Liver (tissue), 9 donors: Measurements from ENCODE around the gene YBX2. TPM values are rescaled to one million over a fixed set of nuclear protein-coding genes. Genes with fewer than 3 reads are reported as not detected.
A peak's percentile ranks its signal among the peaks of the same experiment; 100 is the strongest.

Experiments used
- DNase-seq: peaks from one replicate; pipeline ENCODE4 v3.0.0-alpha.2; 2017; ENCODE audit warnings: low spot score
- H3K27ac ChIP-seq, 2 donors: one replicate each; pipeline ENCODE4 v1.7.0; 2013; ENCODE audit warnings: inconsistent platforms in 2 of 2, low read length in 2 of 2, control low read depth in 1 of 2, low read depth in 1 of 2, mild to moderate bottlenecking in 1 of 2
- H3K27me3 ChIP-seq, 4 donors: one replicate each; pipeline versions ENCODE4 v1.6.1 to v1.7.0; 2013; ENCODE audit warnings: low read length in 3 of 4, inconsistent platforms in 1 of 4, mild to moderate bottlenecking in 1 of 4, moderate library complexity in 1 of 4; ENCODE audit not compliant: control insufficient read depth in 4 of 4, insufficient read depth in 4 of 4
- H3K36me3 ChIP-seq, 4 donors: one replicate each; pipeline versions ENCODE4 v1.6.1 to v1.7.0; 2013; ENCODE audit warnings: low read length in 3 of 4, mild to moderate bottlenecking in 3 of 4, low read depth in 1 of 4, moderate library complexity in 1 of 4; ENCODE audit not compliant: control insufficient read depth in 4 of 4, insufficient read depth in 3 of 4
- H3K4me1 ChIP-seq, 4 donors: one replicate each; pipeline versions ENCODE4 v1.6.1 to v1.7.0; 2013; ENCODE audit warnings: low read length in 3 of 4, mild to moderate bottlenecking in 3 of 4, moderate library complexity in 1 of 4; ENCODE audit not compliant: control insufficient read depth in 4 of 4, insufficient read depth in 4 of 4
- H3K4me3 ChIP-seq, 3 donors: one replicate each; pipeline versions ENCODE4 v1.6.1 to v1.7.0; 2013; ENCODE audit warnings: low read length in 3 of 3, control low read depth in 1 of 3, low read depth in 1 of 3, mild to moderate bottlenecking in 1 of 3
- H3K9ac ChIP-seq, 2 donors: one replicate each; pipeline ENCODE4 v1.7.0; 2013; ENCODE audit warnings: low read length in 2 of 2, mild to moderate bottlenecking in 2 of 2, moderate library complexity in 2 of 2, control low read depth in 1 of 2, low read depth in 1 of 2
- H3K9me3 ChIP-seq, 4 donors: one replicate each; pipeline versions ENCODE4 v1.6.1 to v1.7.0; 2013; ENCODE audit warnings: low read length in 3 of 4; ENCODE audit not compliant: control insufficient read depth in 4 of 4
- EGR1 ChIP-seq, 2 donors: IDR thresholded peaks; 2 replicates each; pipeline ENCODE4 v1.6.1; 2016 to 2018; ENCODE audit warnings: antibody characterized with exemption in 2 of 2, low read depth in 2 of 2
- FOXA1 ChIP-seq: IDR thresholded peaks from 2 replicates; pipeline ENCODE4 v1.6.1; 2016; ENCODE audit warnings: antibody characterized with exemption
- FOXA2 ChIP-seq: IDR thresholded peaks from 2 replicates; pipeline ENCODE4 v1.6.1; 2016; ENCODE audit warnings: antibody characterized with exemption
- GABPA ChIP-seq, 2 donors: IDR thresholded peaks in 1 of 2; conservative IDR thresholded peaks in 1 of 2; 2 replicates each; pipeline ENCODE4 v1.6.1; 2016; ENCODE audit warnings: antibody characterized with exemption in 2 of 2, mild to moderate bottlenecking in 1 of 2, moderate library complexity in 1 of 2
- HNF4A ChIP-seq, 2 donors: conservative IDR thresholded peaks; 2 replicates each; pipeline ENCODE4 v1.6.1; 2016; ENCODE audit warnings: antibody characterized with exemption in 2 of 2, mild to moderate bottlenecking in 2 of 2
- JUND ChIP-seq, 2 donors: IDR thresholded peaks; 2 replicates each; pipeline ENCODE4 v1.6.1; 2016; ENCODE audit warnings: antibody characterized with exemption in 2 of 2
- NR2F2 ChIP-seq: IDR thresholded peaks from 2 replicates; pipeline ENCODE4 v1.6.1; 2016; ENCODE audit warnings: antibody characterized with exemption
- RAD21 ChIP-seq, 2 donors: IDR thresholded peaks; 2 replicates each; pipeline ENCODE4 v1.6.1; 2016; ENCODE audit warnings: antibody characterized with exemption in 2 of 2, mild to moderate bottlenecking in 2 of 2
- SP1 ChIP-seq: IDR thresholded peaks from 2 replicates; pipeline ENCODE4 v1.6.1; 2018; ENCODE audit warnings: antibody characterized with exemption, mild to moderate bottlenecking
- TAF1 ChIP-seq: conservative IDR thresholded peaks from 2 replicates; pipeline ENCODE4 v1.6.1; 2016; ENCODE audit warnings: antibody characterized with exemption, mild to moderate bottlenecking
- YY1 ChIP-seq: IDR thresholded peaks from 2 replicates; pipeline ENCODE4 v1.6.1; 2016; ENCODE audit warnings: antibody characterized with exemption, mild to moderate bottlenecking
- WGBS: extraction: QIAGEN DNeasy Blood & Tissue Kit; methylation state at CpG from one replicate; pipeline ENCODE4 v1.1.7; 2013; 5-methylcytosine and 5-hydroxymethylcytosine counted together
- polyA plus RNA-seq, 2 donors: library from polyadenylated mRNA; stranded (reverse) in 1 of 2; unstranded in 1 of 2; fragments of 200-250 nt in 1 of 2; fragments of >200 nt in 1 of 2; fragmentation: Nextera tagmentation in 1 of 2; extraction: Ambion mirVana in 1 of 2; gene quantifications; one replicate each; pipeline versions ENCODE4 v1.2.1 to v1.2.3, GENCODE V29; 2013 to 2015
- total RNA-seq, 2 donors: library from RNA; depleted of rRNA; stranded (reverse); fragments of >200 nt; gene quantifications; one replicate each; pipeline ENCODE4 v1.2.3, GENCODE V29; 2014
- TF ChIP-seq, protein P1 (sequence below): IDR thresholded peaks from 2 replicates; pipeline ENCODE4 v1.6.1; 2016; ENCODE audit warnings: antibody characterized with exemption
- TF ChIP-seq, protein P2 (sequence below): IDR thresholded peaks from 2 replicates; pipeline ENCODE4 v1.6.1; 2016; ENCODE audit warnings: antibody characterized with exemption, mild to moderate bottlenecking
- TF ChIP-seq, protein P3 (sequence below): IDR thresholded peaks from 2 replicates; pipeline ENCODE4 v1.6.1; 2016; ENCODE audit warnings: antibody characterized with exemption
- TF ChIP-seq, protein P4 (sequence below): IDR thresholded peaks from 2 replicates; pipeline ENCODE4 v1.6.1; 2016; ENCODE audit warnings: antibody characterized with exemption
- TF ChIP-seq, protein P5 (sequence below): fragments of 150-350 bp; IDR thresholded peaks from 2 replicates; pipeline ENCODE4 v1.5.1; 2017; ENCODE audit warnings: improper control_type of control experiment, low read depth, low read length; ENCODE audit not compliant: missing input control
- donor health status: healthy.
- donor health status: healthy.
- donor health status: healthy.
- donor health status: healthy.
- donor health status: healthy.

Gene YBX2
- total and polyA plus RNA-seq, 4 donors, result 0.33 to 0.75 (median 0.57) TPM

DNA sequence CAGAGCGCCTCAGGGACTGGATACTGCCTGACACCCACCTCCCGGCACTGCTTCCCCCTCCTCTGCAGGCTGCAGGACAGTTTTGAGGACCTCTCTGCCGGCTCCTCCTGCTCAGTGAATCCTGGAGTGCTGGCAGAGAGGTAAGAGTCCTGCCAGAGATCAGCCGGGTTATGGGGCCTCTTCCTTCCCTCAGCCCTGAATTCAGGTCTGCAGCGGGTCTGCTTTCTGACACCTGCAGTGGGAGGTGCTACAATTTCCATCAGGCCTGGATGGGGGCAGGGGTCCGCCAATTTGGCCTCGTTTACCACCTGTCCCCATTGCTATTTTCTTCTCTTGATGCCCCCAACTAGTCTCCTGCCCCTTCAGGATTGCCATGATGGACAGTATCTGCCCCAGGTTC, 37.7 kb upstream of the YBX2 start:
- TF ChIP-seq NR2F2 (no peak), JUND (IDR thresholded peaks at IDR 0.05) (no peak), TAF1 (no peak), YY1 (no peak), GABPA (IDR thresholded peaks at IDR 0.05 in 1 of 2, conservative IDR thresholded peaks at IDR 0.05 in 1 of 2) (no peak), HNF4A (conservative IDR thresholded peaks at IDR 0.05) (no peak), FOXA1 (no peak), RAD21 (IDR thresholded peaks at IDR 0.05) (no peak), SP1 (no peak), FOXA2 (no peak), EGR1 (IDR thresholded peaks at IDR 0.05; ENCODE audit: low read depth in 2 of 2) (no peak)
- TF ChIP-seq, protein P1, sequence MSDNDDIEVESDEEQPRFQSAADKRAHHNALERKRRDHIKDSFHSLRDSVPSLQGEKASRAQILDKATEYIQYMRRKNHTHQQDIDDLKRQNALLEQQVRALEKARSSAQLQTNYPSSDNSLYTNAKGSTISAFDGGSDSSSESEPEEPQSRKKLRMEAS, result no peak
- TF ChIP-seq, protein P2, sequence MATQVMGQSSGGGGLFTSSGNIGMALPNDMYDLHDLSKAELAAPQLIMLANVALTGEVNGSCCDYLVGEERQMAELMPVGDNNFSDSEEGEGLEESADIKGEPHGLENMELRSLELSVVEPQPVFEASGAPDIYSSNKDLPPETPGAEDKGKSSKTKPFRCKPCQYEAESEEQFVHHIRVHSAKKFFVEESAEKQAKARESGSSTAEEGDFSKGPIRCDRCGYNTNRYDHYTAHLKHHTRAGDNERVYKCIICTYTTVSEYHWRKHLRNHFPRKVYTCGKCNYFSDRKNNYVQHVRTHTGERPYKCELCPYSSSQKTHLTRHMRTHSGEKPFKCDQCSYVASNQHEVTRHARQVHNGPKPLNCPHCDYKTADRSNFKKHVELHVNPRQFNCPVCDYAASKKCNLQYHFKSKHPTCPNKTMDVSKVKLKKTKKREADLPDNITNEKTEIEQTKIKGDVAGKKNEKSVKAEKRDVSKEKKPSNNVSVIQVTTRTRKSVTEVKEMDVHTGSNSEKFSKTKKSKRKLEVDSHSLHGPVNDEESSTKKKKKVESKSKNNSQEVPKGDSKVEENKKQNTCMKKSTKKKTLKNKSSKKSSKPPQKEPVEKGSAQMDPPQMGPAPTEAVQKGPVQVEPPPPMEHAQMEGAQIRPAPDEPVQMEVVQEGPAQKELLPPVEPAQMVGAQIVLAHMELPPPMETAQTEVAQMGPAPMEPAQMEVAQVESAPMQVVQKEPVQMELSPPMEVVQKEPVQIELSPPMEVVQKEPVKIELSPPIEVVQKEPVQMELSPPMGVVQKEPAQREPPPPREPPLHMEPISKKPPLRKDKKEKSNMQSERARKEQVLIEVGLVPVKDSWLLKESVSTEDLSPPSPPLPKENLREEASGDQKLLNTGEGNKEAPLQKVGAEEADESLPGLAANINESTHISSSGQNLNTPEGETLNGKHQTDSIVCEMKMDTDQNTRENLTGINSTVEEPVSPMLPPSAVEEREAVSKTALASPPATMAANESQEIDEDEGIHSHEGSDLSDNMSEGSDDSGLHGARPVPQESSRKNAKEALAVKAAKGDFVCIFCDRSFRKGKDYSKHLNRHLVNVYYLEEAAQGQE, result no peak
- TF ChIP-seq, protein P3, sequence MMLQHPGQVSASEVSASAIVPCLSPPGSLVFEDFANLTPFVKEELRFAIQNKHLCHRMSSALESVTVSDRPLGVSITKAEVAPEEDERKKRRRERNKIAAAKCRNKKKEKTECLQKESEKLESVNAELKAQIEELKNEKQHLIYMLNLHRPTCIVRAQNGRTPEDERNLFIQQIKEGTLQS, result no peak
- TF ChIP-seq, protein P4, sequence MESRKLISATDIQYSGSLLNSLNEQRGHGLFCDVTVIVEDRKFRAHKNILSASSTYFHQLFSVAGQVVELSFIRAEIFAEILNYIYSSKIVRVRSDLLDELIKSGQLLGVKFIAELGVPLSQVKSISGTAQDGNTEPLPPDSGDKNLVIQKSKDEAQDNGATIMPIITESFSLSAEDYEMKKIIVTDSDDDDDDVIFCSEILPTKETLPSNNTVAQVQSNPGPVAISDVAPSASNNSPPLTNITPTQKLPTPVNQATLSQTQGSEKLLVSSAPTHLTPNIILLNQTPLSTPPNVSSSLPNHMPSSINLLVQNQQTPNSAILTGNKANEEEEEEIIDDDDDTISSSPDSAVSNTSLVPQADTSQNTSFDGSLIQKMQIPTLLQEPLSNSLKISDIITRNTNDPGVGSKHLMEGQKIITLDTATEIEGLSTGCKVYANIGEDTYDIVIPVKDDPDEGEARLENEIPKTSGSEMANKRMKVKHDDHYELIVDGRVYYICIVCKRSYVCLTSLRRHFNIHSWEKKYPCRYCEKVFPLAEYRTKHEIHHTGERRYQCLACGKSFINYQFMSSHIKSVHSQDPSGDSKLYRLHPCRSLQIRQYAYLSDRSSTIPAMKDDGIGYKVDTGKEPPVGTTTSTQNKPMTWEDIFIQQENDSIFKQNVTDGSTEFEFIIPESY, result no peak
- TF ChIP-seq, protein P5, sequence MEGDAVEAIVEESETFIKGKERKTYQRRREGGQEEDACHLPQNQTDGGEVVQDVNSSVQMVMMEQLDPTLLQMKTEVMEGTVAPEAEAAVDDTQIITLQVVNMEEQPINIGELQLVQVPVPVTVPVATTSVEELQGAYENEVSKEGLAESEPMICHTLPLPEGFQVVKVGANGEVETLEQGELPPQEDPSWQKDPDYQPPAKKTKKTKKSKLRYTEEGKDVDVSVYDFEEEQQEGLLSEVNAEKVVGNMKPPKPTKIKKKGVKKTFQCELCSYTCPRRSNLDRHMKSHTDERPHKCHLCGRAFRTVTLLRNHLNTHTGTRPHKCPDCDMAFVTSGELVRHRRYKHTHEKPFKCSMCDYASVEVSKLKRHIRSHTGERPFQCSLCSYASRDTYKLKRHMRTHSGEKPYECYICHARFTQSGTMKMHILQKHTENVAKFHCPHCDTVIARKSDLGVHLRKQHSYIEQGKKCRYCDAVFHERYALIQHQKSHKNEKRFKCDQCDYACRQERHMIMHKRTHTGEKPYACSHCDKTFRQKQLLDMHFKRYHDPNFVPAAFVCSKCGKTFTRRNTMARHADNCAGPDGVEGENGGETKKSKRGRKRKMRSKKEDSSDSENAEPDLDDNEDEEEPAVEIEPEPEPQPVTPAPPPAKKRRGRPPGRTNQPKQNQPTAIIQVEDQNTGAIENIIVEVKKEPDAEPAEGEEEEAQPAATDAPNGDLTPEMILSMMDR, result no peak
- no peak for DNase-seq
- Histone ChIP-seq H3K4me3 (no peak overlapping the region), H3K36me3 (peaks cover 0 to under 1% (median 0%) of the 10 kb centered on the region in 4 donors), H3K9me3 (no peaks in the 10 kb centered on the region), H3K9ac (no peak overlapping the region), H3K4me1 (peaks cover 8 to 22% (median 15%) of the 10 kb centered on the region in 4 donors), H3K27ac (no peak overlapping the region), H3K27me3 (no peaks in the 10 kb centered on the region)
- WGBS, result 51% methylated on average over 7 of the region's 7 CpGs

DNA sequence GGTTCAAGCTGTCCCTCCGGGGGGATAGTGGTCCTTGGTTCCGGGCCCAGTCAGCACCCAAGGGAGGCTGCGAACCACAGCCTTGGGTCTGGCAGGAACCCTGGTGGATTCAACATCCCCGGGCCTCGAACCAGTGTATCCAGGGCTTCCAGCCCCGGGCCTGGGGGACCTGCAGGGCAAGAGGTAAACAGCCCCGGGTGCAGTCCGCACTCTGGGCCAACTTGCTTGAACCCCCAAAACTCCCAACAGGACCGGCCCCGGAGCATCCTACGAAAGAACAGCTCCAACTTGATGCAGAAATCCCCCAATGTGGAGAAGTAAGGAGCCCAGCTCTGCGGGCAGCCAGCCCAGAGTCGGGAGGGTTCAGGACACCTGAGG, 36.2 kb upstream of the YBX2 start:
- Histone ChIP-seq H3K9me3 (no peaks in the 10 kb centered on the region), H3K4me3 (peak overlapping the region in 2 of 3 donors; percentile 15 to 84), H3K27ac (peak overlapping the region; percentile 65 to 82), H3K9ac (no peak overlapping the region), H3K27me3 (no peaks in the 10 kb centered on the region), H3K36me3 (peaks cover 0 to 9% (median 3%) of the 10 kb centered on the region in 4 donors), H3K4me1 (peaks cover 8 to 22% (median 15%) of the 10 kb centered on the region in 4 donors)
- no peak for DNase-seq
- 75% methylated on average over 13 of the region's 13 CpGs for WGBS
- no peak for TF ChIP-seq HNF4A (conservative IDR thresholded peaks at IDR 0.05)
